ENCODE data around the gene OR2W3. TPM values are rescaled to one million over a fixed set of nuclear protein-coding genes. Genes with fewer than 3 reads are reported as not detected.

OR2W3 gene
- total and polyA plus RNA-seq, 2 of the 8 experiments (the other 6 are each of a cell fraction or from before 2014, with no cell fraction given), result 0.12 to 1.1 TPM

DNA sequence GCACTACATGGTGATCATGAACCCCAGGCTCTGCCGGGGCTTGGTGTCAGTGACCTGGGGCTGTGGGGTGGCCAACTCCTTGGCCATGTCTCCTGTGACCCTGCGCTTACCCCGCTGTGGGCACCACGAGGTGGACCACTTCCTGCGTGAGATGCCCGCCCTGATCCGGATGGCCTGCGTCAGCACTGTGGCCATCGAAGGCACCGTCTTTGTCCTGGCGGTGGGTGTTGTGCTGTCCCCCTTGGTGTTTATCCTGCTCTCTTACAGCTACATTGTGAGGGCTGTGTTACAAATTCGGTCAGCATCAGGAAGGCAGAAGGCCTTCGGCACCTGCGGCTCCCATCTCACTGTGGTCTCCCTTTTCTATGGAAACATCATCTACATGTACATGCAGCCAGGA lies 589 bp downstream of the OR2W3 start:
- H4K91ac ChIP-seq (replicated peaks; ENCODE audit: insufficient read length, low read length), result no peak overlapping the region
- H3K4me2 ChIP-seq (ENCODE audit: insufficient read depth in 1 of 2, low read depth in 2 of 2, low read length in 2 of 2), result no peak overlapping the region
- H4K8ac ChIP-seq (ENCODE audit: extremely low read depth, insufficient read depth, low read length), result no peak overlapping the region
- no peaks in the 10 kb centered on the region for H3K36me3 ChIP-seq (ENCODE audit: control insufficient read depth in 2 of 4, insufficient read depth in 4 of 4, low read length in 3 of 4)
- no peak overlapping the region for H2BK12ac ChIP-seq (ENCODE audit: low read depth, low read length)
- TF ChIP-seq PHF8 (conservative IDR thresholded peaks at IDR 0.05; ENCODE audit: low read depth, low read length) (no peak), CBX8 (IDR thresholded peaks at IDR 0.05; ENCODE audit: borderline replicate concordance, low read depth, low read length) (no peak), ASH2L (IDR thresholded peaks at IDR 0.05; ENCODE audit: low read length) (no peak), TCF12 (IDR thresholded peaks at IDR 0.05; ENCODE audit: low read depth, low read length) (no peak), SAP30 (IDR thresholded peaks at IDR 0.05; ENCODE audit: insufficient read depth, insufficient replicate concordance, low read length) (no peak), POU5F1 (IDR thresholded peaks at IDR 0.05; ENCODE audit: low read depth, low read length) (no peak), GTF2F1 (IDR thresholded peaks at IDR 0.05; ENCODE audit: borderline replicate concordance, low read depth, low read length) (no peak), CREB1 (IDR thresholded peaks at IDR 0.05) (no peak), KDM4A (IDR thresholded peaks at IDR 0.05; ENCODE audit: low read depth, low read length, severe bottlenecking) (no peak)
- TF ChIP-seq, protein P1, sequence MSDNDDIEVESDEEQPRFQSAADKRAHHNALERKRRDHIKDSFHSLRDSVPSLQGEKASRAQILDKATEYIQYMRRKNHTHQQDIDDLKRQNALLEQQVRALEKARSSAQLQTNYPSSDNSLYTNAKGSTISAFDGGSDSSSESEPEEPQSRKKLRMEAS (IDR thresholded peaks at IDR 0.05), result no peak
- no peak overlapping the region for H3K4me3 ChIP-seq (ENCODE audit: extremely low read depth in 1 of 4, insufficient read depth in 2 of 4, low read depth in 3 of 4, low read length in 4 of 4)
- H3K4me1 ChIP-seq (replicated peaks in 1 of 4; ENCODE audit: control insufficient read depth in 3 of 4, insufficient read depth in 4 of 4, low read length in 3 of 4), result no peaks in the 10 kb centered on the region
- no peak overlapping the region for H2BK120ac ChIP-seq (replicated peaks; ENCODE audit: low read depth, low read length)
- H3K27ac ChIP-seq (ENCODE audit: low read depth, low read length), result no peak overlapping the region
- H2BK5ac ChIP-seq (ENCODE audit: low read depth, low read length), result no peak overlapping the region
- H4K5ac ChIP-seq (ENCODE audit: insufficient read length, low read depth, low read length), result no peak overlapping the region
- H3K18ac ChIP-seq (ENCODE audit: extremely low read depth, low read length), result no peak overlapping the region
- no peaks in the 10 kb centered on the region for H3K23me2 ChIP-seq (ENCODE audit: low read depth, low read length)
- H3K27me3 ChIP-seq (replicated peaks in 1 of 4; ENCODE audit: control insufficient read depth in 3 of 4, extremely low read depth in 1 of 4, insufficient read depth in 3 of 4, low read length in 3 of 4), result no peaks in the 10 kb centered on the region
- DNase-seq (ENCODE audit: low read depth in 1 of 2, low spot score in 2 of 2), result no peak
- H2BK20ac ChIP-seq (ENCODE audit: low read length), result no peak overlapping the region
- H3K4ac ChIP-seq (replicated peaks; ENCODE audit: insufficient read length, low read depth, low read length), result no peak overlapping the region
- no peak overlapping the region; a peak in 1 of 7 replicates for H3K9ac ChIP-seq (replicated peaks in 1 of 4; ENCODE audit: extremely low read depth in 1 of 4, low read depth in 3 of 4, low read length in 3 of 4)
- no peak overlapping the region for H2BK15ac ChIP-seq (ENCODE audit: low read length)
- FAIRE-seq, result no peak
- H4K20me1 ChIP-seq (replicated peaks in 1 of 2; ENCODE audit: control insufficient read depth in 1 of 2, insufficient read depth in 2 of 2, low read length in 2 of 2), result no peaks in the 10 kb centered on the region
- POLR2A ChIA-PET (ENCODE audit: partially characterized antibody), result no interaction called here
- H3K79me1 ChIP-seq (ENCODE audit: low read depth, low read length), result no peaks in the 10 kb centered on the region
- no peak overlapping the region for H2AFZ ChIP-seq (ENCODE audit: low read length)
- peaks cover 27 to 32% of the 10 kb centered on the region in 2 experiments; a peak in 3 of 4 replicates for H3K9me3 ChIP-seq (ENCODE audit: insufficient read depth in 2 of 2, low read depth in 1 of 2, low read length in 1 of 2)
- CTCF ChIA-PET (ENCODE audit: partially characterized antibody), result no interaction called here
- WGBS, 2 experiments (ENCODE audit: extremely low coverage in 1 of 2, insufficient coverage in 1 of 2, insufficient read length in 1 of 2, insufficient replicate concordance in 2 of 2, low coverage in 1 of 2, low lambda C conversion rate in 2 of 2, missing lambda C conversion rate in 1 of 2), result 85% methylated on average over 14 of the region's 14 CpGs; no CpG with 5 or more reads in 1 of the 2 experiments
- H3K79me2 ChIP-seq (ENCODE audit: control insufficient read depth in 1 of 2, insufficient read depth in 2 of 2, low read length in 2 of 2), result no peaks in the 10 kb centered on the region
- H2AK5ac ChIP-seq (ENCODE audit: low read depth, low read length), result no peak overlapping the region
- no peak overlapping the region for H3K14ac ChIP-seq (ENCODE audit: insufficient read length)
- no peak overlapping the region for H3K56ac ChIP-seq (replicated peaks; ENCODE audit: insufficient read length, low read depth, low read length)
- no peak overlapping the region for H3K23ac ChIP-seq (ENCODE audit: insufficient read length)

Measured in H1 (cell line).